HepG2 (cell line): ENCODE results near the gene CBLB. TPM values are rescaled to one million over a fixed set of nuclear protein-coding genes. Genes with fewer than 3 reads are reported as not detected.

ENCODE experiments used
- ATAC-seq: fragments of 200-7000 bp; cut with Tn5 transposase; 3 replicates; pipeline ENCODE4 v1.9.1; 2020; ENCODE audit warnings: mild to moderate bottlenecking, moderate library complexity
- BruUV-seq: library from RNA; stranded (reverse); fragments of 400-500 nt; replicated peaks from 2 replicates; lab custom pipeline; 2021; lab: Mats Ljungman, UMichigan
- CTCF ChIA-PET: fragments of 300-600 bp; formaldehyde crosslinking; extraction: SDS; loops from one replicate; lab custom pipeline; 2021; ENCODE audit warnings: low total read pairs, inconsistent platforms, low intra/inter-chr PET ratio; lab: Yijun Ruan, JAX
- POLR2A ChIA-PET: fragments of 350-600 bp; sonication (Branson Sonifier 250); formaldehyde crosslinking; loops from one replicate; lab custom pipeline; 2020; ENCODE audit warnings: antibody characterized with exemption, inconsistent platforms; lab: Yijun Ruan, JAX
- DNase-seq: peaks from one replicate; pipeline ENCODE4 v3.0.0-alpha.2; 2015; ENCODE audit warnings: low spot score
- FAIRE-seq: peaks from 3 replicates; lab custom pipeline; 2011; peaks lifted over from hg19 to GRCh38; lab: Jason Lieb, UNC
- H2AFZ ChIP-seq: one replicate; pipeline ENCODE4 v1.6.1; 2011; ENCODE audit warnings: low read length, inconsistent platforms
- H3K27ac ChIP-seq: fragments of 300-600 bp; 3 replicates; pipeline ENCODE4 v1.8.0; 2011; ENCODE audit warnings: mixed run types, mild to moderate bottlenecking, mixed read lengths, low read length, inconsistent platforms; ENCODE audit not compliant: insufficient read depth; ENCODE audit errors: extremely low read length
- H3K27me3 ChIP-seq, 2 experiments: fragments of 200-600 bp in 1 of 2; 2 replicates in 1 of 2; 3 replicates in 1 of 2; pipeline versions ENCODE4 v1.6.0 to v1.8.0; 2011; ENCODE audit warnings: low read length in 2 of 2, mild to moderate bottlenecking in 2 of 2, moderate library complexity in 2 of 2, inconsistent platforms in 1 of 2; ENCODE audit not compliant: insufficient read depth in 2 of 2, control insufficient read depth in 1 of 2
- H3K36me3 ChIP-seq, 2 experiments: fragments of 200-600 bp in 1 of 2; replicated peaks in 1 of 2; 2 replicates in 1 of 2; 3 replicates in 1 of 2; pipeline versions ENCODE4 v1.5.1 to v1.8.0; 2011; ENCODE audit warnings: low read length in 2 of 2, inconsistent platforms in 1 of 2; ENCODE audit not compliant: insufficient read depth in 2 of 2, control insufficient read depth in 1 of 2
- H3K4me1 ChIP-seq: 2 replicates; pipeline ENCODE4 v1.5.1; 2012; ENCODE audit warnings: low read length, inconsistent platforms; ENCODE audit not compliant: insufficient read depth
- H3K4me2 ChIP-seq: 2 replicates; pipeline ENCODE4 v1.6.0; 2011; ENCODE audit warnings: low read depth, low read length, inconsistent platforms
- H3K4me3 ChIP-seq, 3 experiments: fragments of 200-600 bp in 1 of 3; sonication (generic), shearing (Covaris generic) in 1 of 3; replicated peaks in 1 of 3; 2 replicates each; pipeline ENCODE4 v1.5.1; 2011 to 2016; ENCODE audit warnings: low read length in 3 of 3, inconsistent platforms in 2 of 3, low read depth in 2 of 3, mild to moderate bottlenecking in 2 of 3, control low read depth in 1 of 3, mixed read lengths in 1 of 3; ENCODE audit not compliant: insufficient read depth in 1 of 3
- H3K79me2 ChIP-seq: one replicate; pipeline ENCODE4 v1.6.1; 2011; ENCODE audit warnings: low read length, inconsistent platforms; ENCODE audit not compliant: insufficient read depth
- H3K9ac ChIP-seq: 2 replicates; pipeline ENCODE4 v1.6.0; 2011; ENCODE audit warnings: mild to moderate bottlenecking, low read depth, low read length, inconsistent platforms; ENCODE audit not compliant: insufficient read depth
- H3K9me3 ChIP-seq: 2 replicates; pipeline ENCODE4 v1.5.1; 2012; ENCODE audit warnings: mild to moderate bottlenecking, low read length
- H4K20me1 ChIP-seq: 2 replicates; pipeline ENCODE4 v1.6.0; 2011; ENCODE audit warnings: inconsistent platforms, mild to moderate bottlenecking, low read length, moderate library complexity; ENCODE audit not compliant: insufficient read depth
- KDM5A ChIP-seq: fragments of 200-600 bp; sonication (generic); IDR thresholded peaks from 2 replicates; pipeline ENCODE4 v1.7.0; 2018; ENCODE audit warnings: antibody characterized with exemption, mild to moderate bottlenecking, low read length, borderline replicate concordance
- PLRG1 ChIP-seq: fragments of 450-650 bp; conservative IDR thresholded peaks from 2 replicates; pipeline ENCODE4 v1.6.1; 2016
- REST ChIP-seq, 2 experiments: IDR thresholded peaks; 2 replicates each; pipeline ENCODE4 v1.6.1; 2011 to 2012; ENCODE audit warnings: low read length in 2 of 2, borderline replicate concordance in 1 of 2, low read depth in 1 of 2, mild to moderate bottlenecking in 1 of 2, moderate library complexity in 1 of 2
- ZNF275 ChIP-seq: sonication (generic); formaldehyde crosslinking; IDR thresholded peaks from 2 replicates; pipeline ENCODE4 v1.8.0; 2022; ENCODE audit warnings: missing genetic modification reagents, mild to moderate bottlenecking, inconsistent platforms, borderline replicate concordance
- ZNF546 ChIP-seq: sonication (generic); formaldehyde crosslinking; conservative IDR thresholded peaks from 2 replicates; pipeline ENCODE4 v1.8.1; 2023; ENCODE audit warnings: mild to moderate bottlenecking, missing genetic modification reagents
- WGBS: methylation state at CpG from one replicate; pipeline ENCODE4 v1.1.6; 2017; ENCODE audit warnings: low lambda C conversion rate; 5-methylcytosine and 5-hydroxymethylcytosine counted together
- in situ Hi-C: cut with HindIII; loops from 2 replicates; pipeline ENCODE4 v1.10.0; 2017; ENCODE audit warnings: low pct_unique_long_range_greater_than_20kb; ENCODE audit not compliant: extremely low pct_ligation_motif_present
- intact Hi-C: fragments of 100-400 bp; cut with micrococcal nuclease; formaldehyde crosslinking; loops from one replicate; pipeline ENCODE4 v1.10.0; 2022; ENCODE audit not compliant: unreplicated experiment
- polyA plus RNA-seq, 8 experiments: library from polyadenylated mRNA; depleted of rRNA in 3 of 8; stranded (reverse) in 7 of 8; unstranded in 1 of 8; fragments of >200 nt; fragmentation: Illumina TruSeq in 4 of 8; extraction: Trizol in 4 of 8; gene quantifications; 2 replicates each; pipeline versions ENCODE4 v1.2.1 to v1.2.3, GENCODE V29; 2011 to 2016; ENCODE audit warnings: low read depth in 4 of 8, missing spikeins in 1 of 8, mixed read lengths in 1 of 8; ENCODE audit not compliant: insufficient read depth in 1 of 8
- total RNA-seq, 5 experiments: library from RNA; depleted of rRNA; stranded (reverse); fragments of >200 nt; fragmentation: Illumina TruSeq; extraction: Trizol; gene quantifications; 2 replicates each; pipeline ENCODE4 v1.2.3, GENCODE V29; 2016; ENCODE audit warnings: low read depth in 1 of 5
- TF ChIP-seq, protein P1 (sequence below): IDR thresholded peaks from 2 replicates; pipeline ENCODE4 v1.6.1; 2016; ENCODE audit warnings: mild to moderate bottlenecking

Gene CBLB
- total and polyA plus RNA-seq, 2 of the 13 experiments (the other 11 are each of a cell fraction or from before 2014, with no cell fraction given) = 9.8 to 16.4 TPM

- no peak overlapping the region for H3K27ac ChIP-seq
- 95% methylated on average over 5 of the region's 5 CpGs for WGBS
- no peak overlapping the region for H3K4me2 ChIP-seq
- ATAC-seq (no peak), FAIRE-seq (no peak), DNase-seq (no peak)
- in situ Hi-C loops (no loop called here), intact Hi-C loops (no loop called here)
- POLR2A ChIA-PET = no interaction called here
- H3K9ac ChIP-seq = no peak overlapping the region
- BruUV-seq = no TSS peak
- CTCF ChIA-PET = no interaction called here
- TF ChIP-seq REST (IDR thresholded peaks at IDR 0.05; ENCODE audit: borderline replicate concordance in 1 of 2, low read depth in 1 of 2, low read length in 2 of 2) (no peak), PLRG1 (no peak), ZNF546 (CRISPR knock-in tag) (no peak), KDM5A (no peak), ZNF275 (CRISPR knock-in tag) (no peak)
- TF ChIP-seq, protein P1, sequence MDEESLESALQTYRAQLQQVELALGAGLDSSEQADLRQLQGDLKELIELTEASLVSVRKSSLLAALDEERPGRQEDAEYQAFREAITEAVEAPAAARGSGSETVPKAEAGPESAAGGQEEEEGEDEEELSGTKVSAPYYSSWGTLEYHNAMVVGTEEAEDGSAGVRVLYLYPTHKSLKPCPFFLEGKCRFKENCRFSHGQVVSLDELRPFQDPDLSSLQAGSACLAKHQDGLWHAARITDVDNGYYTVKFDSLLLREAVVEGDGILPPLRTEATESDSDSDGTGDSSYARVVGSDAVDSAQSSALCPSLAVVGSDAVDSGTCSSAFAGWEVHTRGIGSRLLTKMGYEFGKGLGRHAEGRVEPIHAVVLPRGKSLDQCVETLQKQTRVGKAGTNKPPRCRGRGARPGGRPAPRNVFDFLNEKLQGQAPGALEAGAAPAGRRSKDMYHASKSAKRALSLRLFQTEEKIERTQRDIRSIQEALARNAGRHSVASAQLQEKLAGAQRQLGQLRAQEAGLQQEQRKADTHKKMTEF (CRISPR knock-in tag) = no peak
- H4K20me1 ChIP-seq = 0 out of 2 replicates have a peak, but pooled peaks cover 4% of the 10 kb centered on the region
- H3K4me3 ChIP-seq = no peak overlapping the region
- H3K36me3 ChIP-seq = no peaks in the 10 kb centered on the region
- no peaks in the 10 kb centered on the region for H3K27me3 ChIP-seq
- peaks cover 2% of the 10 kb centered on the region for H3K79me2 ChIP-seq
- H3K4me1 ChIP-seq = peaks cover 11% of the 10 kb centered on the region
- no peak overlapping the region for H2AFZ ChIP-seq
- H3K9me3 ChIP-seq = no peaks in the 10 kb centered on the region
Observed at GRCh38 chr3:105802118-105802706, 66.6 kb downstream of the CBLB start.
